ENCODE measurements around the gene PCNX2.
A peak's percentile ranks its signal among the peaks of the same experiment; 100 is the strongest.
"Not testable (repeated sequence)": the region's sequence is repeated elsewhere in the genome, so short reads cannot be mapped to it uniquely, and the experiment has no call there.

The PCNX2 gene

DNA sequence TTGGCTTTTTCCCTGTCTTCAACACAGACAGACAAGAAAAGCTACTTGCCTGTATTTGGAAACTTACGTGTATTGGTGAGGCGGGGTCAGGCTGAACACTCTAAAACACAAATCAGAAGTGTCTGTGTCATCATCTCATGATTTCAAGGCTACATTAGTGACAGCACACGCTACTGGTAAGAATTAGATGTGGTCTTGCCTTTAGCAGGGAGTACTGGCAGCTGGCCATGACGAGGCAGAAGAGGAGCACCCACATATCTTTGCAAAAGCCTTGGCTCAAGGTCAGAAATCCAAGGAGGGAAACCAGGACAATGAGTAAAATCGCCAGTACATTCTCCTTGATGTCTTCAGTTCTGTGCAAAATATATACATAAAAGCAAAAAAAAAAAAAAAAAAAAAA, 77.7 kb downstream of the PCNX2 start:
- no peak for DNase-seq

DNA sequence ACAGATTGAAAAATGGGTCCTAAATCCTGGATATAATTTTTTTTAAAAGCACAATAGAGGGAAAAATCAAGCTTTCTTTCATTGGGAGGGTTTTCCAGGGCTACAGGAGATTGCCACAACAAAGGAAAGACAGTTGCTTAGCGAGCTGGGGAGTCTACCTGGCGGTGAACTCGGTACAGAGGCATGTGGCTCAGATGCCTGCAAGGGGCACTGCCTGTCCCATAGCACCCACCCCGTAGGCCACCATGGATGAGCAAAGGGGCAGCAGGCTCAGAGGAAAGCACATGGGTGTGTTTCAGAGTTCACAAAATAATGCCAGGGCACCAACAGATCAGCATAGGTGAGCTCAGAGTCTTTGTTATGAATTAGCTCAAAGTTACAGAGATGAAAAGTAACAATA, 79.5 kb downstream of the PCNX2 start:
- no peak for DNase-seq

DNA sequence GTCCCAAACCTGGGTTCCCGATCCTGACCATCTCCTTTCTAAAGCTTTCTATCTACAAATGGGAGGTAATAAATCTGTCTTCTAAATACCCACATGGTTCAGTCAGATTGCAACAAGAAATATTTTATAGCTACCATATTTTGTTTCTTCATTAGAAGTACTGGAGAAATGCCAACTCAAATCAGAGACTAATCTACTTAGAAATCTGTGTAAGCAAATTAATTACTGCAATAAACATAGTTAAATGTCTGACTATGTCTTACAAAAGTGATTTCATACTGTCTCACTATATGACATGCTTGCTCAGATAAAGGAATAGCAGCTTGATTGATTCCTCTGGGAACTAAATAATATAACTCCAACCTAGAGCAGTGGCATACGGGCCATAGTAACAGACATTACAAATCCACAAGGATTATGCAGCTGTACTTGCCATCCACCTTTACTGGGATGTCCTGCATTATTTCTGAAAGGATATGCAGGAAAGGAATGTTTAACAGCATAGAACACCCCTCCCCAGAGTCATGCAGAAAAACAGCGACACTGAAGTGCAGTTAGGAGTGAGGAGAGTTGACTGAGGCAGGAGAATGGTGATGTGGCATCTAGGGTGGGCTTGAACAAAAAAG, 80.3 kb downstream of the PCNX2 start:
- DNase-seq: no peak

DNA sequence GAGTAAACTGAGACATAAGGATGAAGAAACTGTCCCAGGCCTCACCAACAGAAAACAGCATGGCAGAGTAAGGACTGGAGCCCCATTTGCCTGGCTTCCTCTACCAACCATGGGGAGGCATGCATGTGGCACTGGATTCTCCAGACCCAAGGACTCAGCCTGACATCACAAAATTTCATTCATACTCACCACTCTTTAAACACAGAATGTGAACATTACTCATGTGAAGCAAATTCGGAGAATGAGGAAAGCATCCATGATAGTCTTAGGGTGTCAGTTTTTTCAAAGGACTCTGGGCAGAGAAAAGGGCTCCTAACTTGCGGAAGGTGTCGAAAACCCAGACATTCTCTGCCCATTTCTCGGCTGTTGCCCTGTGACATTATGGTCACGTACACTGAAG, 83.9 kb downstream of the PCNX2 start:
- DNase-seq: no peak

DNA sequence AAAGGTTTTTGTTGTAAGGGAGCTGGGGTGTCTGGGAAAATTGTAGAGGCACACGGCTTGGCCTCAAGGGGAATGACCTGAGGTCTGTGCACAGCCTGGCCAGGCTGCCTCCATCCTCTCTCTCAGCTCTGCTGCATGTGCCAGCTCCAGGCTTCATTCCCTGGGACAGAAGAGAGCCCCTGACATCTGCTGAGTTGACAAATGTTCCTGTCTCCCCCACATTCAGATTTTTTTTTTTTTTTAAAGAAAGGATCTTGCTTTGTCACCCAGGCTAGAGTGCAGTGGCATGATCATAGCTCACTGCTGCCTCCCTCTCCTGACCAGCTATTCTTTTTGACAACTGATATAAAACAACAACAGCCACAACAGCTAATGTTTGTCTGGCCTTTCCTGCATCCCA, 84.4 kb downstream of the PCNX2 start:
- no peak for DNase-seq

DNA sequence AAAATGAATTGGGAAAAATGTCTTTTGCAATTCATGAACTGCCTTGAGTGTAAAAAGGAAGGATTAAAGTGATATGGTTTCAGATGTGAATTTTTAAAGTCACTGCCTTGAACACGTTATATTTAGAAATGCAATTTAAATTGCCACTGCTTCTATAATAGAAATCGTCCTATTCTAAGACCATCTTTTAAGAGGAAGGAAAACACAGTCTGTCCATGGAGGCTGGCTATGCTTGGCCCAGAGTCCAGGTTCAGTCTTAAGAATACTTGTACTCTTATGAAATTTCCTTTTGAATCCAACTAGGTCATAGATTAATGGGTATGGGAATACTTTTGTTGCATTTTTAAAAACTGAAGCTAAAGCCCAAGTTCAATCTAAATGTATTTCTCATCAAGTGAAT, 86.0 kb downstream of the PCNX2 start:
- no peak for DNase-seq

DNA sequence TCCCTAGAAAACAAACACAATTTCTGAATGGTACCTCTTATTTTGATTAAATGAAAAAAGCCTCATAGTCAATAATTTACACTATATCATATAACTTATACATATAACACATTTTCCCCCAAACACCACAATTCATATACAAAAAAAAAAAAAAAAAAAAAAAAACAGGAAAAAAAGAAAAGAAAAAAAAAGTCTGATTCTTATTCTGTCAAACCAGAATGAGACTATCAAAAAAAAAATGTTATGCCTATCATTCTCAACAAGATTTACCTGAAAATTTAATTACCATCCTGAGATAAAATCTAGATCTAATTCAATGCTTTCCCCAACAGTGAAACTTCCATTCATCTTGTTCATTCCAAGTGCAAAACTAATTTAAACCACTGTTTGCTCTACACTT, 86.8 kb downstream of the PCNX2 start:
- DNase-seq: no peak

DNA sequence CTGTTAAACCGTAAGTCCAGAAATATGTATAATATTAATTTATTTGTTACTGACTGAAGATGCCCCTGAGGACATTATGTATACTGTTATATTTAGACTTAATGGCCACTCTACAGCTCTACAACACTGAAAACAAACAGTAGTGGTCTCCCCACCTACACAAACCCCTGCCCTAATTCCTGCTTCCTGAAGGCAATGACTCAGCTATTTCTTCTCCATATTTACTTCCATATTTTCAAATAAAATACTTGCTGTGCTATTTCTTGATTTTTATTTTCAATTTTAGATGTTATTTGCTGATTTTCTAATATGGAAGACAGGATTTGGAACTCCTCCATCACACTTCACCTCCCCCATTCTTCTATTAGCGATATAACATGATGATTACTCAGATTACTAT, 97.6 kb downstream of the PCNX2 start:
- DNase-seq: no peak

DNA sequence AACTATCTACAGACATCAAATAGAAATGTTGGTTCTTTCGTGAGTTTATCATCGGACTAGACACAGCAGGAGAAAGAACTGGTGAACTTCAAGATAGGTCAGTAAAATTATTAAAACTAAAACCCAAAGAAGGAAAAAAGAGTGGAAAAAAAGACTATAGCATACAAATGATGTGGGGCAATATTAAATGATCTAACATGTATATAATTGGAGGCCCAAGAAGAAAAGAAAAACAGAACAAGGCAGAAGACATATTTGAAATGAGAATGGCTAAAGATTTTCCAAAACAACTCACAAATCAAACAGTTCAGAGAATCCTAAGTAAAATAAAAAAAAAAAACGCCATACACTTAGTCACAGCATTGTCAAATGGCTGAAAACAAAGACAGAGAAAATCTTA, 101.8 kb downstream of the PCNX2 start:
- DNase-seq: no peak

DNA sequence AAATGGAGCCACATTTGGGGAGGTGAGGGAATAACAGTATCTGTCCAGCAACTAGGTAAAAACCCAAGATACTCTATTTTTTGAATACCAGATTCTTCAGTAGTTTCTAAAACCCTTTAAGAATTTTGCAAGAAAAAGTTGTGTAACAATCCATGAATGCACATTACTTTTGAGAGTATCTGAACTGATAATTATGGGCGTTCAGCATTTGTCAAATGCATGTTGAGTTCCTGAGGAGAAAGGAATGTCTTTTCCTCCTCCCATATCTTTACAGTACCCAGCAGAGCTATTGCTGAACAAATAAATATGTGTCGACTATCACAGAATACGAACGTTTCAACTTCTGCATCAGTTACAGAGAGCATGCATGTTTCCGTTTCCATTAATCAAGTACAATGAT, 104.5 kb downstream of the PCNX2 start:
- DNase-seq: no peak

DNA sequence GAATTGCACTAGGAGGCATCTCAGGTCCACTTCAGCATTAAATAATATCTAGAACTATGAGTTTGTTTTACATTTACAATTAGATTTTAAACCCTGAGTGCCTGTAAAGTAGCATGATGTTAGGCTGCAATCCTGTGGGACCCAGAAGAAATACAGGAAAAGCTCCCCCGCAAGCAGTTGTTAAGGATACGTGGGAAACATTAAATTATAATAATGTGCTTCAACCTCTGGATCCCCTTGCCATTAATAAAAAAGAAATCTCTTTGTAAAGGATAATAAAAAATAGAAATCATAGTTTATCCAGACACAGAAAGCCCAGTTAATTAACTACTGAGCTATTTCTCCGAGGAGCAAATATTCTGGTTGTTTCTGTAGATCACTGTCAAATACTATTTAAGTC, 106.0 kb downstream of the PCNX2 start:
- DNase-seq: no peak

DNA sequence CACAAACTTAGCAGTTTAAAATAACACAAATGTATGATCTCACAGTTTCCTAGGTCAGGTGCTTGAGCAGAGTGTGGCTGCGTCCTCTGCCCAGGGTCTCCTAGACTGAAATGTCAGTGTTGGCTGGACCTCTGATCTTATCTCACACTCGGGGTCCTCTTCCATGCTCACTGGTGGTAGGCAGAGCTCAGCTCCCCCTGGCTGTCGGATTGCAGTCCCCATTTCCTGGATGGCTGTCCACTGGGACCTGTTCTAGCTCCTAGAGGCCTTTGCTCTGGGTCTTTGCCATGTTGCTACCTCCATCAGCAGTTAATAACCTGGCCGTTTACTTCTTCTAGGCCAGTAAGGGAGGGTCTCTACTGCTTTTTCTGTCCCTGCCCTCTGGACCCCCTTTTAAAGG, 107.5 kb downstream of the PCNX2 start:
- no peak for DNase-seq

DNA sequence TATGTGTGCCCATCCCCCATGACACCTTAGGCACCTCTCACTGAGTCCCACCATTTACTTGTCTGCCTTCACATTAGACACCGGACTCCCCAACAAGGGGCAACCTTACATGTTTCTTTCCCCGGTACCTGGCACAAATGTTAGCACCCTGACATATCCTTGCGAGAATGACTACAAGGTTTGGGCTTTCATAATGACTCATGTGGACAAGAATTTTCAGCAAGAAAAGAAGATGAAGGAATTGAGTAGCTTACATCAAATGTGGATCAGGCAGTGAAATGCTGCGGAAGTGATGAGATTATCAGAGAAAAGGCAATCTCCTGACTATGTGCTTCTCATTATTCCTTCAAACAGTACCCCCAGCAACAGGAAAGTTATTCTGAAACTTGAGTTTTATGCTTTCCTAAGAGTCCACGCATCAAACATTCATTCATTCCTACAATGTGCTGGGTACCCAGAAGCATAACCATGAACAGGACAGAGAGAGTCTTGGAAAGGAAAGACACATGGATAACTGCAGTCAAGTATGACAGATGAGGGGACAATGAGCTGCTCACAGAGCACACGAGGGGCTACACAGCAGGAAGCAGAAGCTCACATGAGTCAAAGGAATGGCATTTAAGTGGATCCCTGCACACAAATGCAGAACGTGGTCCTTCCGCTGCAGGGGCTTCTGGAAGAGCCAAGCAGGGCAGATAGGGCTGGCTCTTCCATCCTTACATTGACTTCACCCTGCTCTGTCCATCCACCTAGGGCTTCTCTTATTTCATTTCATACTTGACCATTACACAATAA, 112.1 kb downstream of the PCNX2 start:
- DNase-seq: no peak

DNA sequence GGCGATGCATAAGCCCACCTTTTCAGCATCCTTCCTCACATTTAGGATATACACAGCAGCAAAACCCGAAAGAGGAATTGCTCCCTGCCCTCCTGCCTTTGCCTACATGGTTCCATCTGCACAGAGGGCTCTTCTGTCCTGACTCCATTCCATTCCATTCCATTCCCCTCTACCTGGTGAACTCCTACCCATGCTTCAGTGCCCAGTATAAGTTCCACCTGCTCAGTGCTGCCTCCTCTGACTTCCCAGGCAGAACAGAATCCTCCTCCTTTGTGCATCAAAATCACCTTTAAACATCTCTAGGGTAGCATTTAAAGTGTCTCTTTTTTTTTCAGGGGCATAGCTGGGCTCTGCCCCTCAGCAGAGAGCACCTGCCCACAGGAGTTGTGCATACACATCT, 112.9 kb downstream of the PCNX2 start:
- DNase-seq: no peak

DNA sequence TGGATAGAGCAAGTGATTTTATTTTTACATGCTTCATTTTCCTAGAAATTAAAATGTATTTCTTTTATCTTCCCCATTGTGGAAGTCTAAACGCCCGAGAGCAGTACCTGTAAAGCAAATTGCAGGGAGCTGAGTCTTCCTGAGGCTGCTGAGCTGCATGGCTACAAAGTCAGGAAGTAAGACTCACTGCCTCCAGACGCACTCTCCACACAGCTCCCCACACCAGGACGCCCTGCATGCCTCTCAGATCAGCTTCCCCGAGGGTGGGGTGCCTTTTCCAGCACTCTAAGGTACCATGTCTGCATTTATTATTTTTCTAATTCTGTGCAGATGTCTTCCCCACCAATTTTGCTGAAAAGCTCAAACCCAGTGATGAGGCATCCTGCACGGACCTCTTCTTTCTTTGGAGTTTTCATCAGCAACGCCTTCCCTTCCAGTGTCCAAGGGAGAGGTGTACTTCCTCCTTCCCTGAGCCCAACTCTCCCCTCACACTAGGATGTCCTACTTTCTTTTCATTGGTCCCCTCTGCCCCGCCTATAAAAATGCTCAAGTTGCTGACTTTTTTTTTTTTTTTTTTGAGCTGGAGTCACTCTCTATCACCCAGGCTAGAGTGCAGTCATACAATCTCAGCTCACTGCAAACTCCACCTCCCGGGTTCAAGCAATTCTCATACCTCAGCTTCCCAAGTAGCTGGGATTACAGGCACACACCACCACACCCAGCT, 114.7 kb downstream of the PCNX2 start:
- DNase-seq: no peak

DNA sequence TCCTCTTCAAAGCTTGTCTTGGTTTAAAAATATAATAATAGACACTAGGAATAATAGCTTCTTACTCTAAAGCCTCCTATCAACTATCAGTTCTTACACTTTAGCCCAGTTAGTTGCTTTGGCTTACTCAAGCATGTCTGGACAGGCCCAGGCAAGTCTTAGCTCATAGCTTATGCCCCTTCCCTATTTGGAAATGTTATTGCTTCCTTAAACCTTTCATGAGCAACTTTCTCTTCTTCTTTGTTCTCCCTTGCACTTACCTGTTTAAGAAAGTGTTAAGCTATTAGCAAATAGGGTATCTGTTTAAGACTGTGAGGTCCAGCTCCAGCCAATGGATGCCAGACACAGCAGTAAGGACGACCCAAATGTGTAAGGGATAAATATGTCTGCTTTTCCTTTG, 115.9 kb downstream of the PCNX2 start:
- not testable (repeated sequence) for DNase-seq

DNA sequence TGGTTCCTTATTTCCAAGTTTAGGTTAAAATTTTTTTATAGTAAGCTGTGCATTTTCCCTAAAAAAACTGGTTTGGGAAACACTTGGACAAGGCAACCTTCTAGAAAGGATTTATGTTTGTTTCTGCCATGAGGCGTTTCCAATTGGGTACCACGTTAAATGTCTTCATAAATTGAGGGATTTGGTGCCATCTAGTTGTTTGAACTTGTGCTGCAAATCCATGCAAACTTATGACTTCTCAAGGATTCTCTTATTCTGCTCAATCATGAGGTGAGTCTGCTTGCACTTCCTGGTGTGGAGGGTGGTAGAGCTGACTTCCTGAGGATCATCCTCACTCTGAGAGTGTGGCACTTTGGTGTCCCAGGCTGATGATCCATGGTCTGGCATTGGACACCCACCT, 123.3 kb downstream of the PCNX2 start:
- peak in 1 of 14 donors; percentile 1 for DNase-seq

DNA sequence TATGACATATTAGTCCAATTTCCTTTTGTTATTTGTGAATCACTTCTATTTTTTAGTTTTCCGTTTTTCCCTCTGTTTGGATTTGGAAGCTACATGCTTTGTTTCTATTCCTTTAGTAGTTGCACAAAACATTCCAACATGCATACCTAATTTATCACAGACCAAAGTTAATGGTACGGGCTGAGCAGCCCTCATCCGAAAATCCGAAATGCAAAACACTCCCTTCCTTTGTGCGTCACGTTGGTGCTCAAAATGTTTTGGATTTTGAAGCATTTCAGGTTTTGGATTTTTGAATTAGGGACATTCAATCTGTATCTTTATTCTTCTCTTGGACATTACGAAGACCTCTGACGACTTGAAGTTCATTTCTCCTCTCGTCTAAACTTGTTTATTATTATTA, 124.8 kb downstream of the PCNX2 start:
- DNase-seq: no peak

DNA sequence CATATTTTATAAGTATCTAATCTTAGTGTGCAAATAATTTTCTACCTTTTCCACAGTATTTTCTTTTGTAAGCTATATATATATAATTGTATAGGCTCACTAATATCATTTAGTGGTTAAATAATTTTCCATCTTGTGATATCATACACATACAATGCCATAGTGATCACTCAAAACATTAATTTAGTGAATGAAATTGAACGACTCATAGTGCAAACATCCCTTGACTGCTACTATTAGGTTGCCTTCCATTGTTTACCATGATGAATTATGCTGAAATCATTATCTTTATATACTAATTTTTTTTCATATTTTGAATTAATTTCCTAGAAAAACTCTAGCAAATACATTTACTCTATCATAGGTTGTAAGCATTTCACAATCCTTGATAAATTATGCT, 127.1 kb downstream of the PCNX2 start:
- no peak for DNase-seq

DNA sequence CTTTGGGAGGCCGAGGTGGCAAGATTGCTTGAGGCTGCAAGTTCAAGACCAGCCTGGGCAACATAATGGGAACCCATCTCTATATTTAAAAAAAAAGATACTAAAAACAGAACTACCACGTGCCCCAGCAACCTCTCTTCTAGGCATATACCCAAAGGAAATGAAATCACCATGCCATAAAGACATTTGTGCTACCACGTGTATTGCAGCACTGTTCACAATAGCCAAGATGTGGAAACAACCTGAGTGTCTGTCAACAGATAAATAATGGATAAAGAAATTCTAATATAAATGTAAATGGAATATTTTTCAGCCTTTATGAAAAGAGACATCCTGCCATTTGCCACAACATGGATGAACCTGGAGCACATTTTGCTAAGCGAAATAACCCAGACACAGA, 128.6 kb downstream of the PCNX2 start:
- no peak for DNase-seq

DNA sequence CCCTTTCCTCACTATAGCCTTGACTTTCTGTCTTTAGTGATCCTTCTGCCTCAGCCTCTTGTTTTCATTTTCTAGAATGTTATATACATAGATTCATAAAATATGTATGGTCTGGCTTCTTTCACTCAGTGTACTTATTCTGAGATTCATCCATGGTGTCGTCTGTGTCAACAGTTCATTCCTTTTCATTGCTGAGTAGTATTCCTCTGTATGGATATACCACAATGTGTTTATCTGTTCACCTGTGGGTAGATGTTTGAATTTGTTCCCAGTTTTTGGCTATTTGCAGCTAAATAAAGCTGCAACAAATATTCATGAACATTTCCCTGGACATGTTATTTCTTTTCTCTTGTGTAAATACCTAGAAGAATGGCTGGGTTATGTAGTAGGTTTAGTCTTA, 131.8 kb downstream of the PCNX2 start:
- DNase-seq: no peak

DNA sequence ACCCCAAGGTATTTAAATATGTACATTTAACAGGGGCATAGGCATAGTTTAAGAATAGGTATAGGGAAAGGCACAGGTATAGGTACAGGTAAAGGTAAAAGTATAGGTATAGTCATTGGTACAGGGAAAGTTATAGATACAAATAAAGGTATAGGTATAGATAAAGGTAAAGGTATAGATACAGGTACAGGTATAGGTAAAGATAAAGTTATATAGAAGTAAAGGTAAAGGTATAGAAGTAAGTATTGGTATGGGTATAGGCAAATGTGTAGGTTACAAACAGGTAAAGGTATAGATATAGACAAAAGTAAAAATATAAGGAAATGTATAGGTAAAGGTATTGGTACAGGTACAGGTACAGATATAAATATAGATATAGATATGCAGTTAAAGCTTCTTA, 137.2 kb downstream of the PCNX2 start:
- DNase-seq: no peak

DNA sequence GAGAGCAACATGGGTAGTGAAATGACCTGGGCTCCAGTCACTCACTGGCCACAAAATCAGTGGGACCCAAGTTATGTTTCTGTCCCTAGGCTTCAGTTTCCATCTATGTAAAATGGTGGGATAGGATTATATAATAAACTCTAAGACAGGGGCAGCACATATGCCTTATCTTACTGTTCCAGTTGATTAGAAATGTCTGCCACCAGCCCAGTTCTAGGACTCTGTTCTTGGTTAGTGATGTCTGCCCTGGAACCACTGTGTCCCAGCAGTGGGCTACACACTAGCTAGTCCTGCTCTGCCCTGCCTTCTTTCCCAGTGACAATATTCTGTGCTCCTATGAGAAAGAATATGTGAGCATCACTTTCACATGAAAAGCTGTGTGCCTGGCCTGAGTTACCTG, 138.3 kb downstream of the PCNX2 start:
- no peak for DNase-seq

DNA sequence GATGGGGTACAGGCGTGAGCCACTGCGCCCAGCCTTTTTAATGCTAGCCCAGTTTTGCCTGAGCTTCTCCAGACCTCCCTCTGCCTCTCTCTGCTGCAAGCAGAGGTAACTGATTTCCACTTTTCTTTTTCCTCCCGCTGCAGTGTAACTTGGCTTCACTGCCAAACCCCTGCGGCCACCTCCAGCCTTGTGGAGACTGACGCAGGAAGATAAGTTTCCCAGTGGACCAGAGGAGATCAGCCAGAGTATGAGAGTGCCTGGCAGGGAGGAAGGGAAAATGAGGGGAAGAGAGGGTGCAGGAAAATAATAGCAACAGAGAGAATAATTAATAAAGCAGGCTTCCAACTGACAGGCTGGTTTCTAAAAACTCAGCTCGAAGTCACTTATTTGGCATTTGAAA, 143.7 kb downstream of the PCNX2 start:
- no peak for DNase-seq
